IMR-90 (cell line): Measurements from ENCODE around the gene FOXC2. TPM values are rescaled to one million over a fixed set of nuclear protein-coding genes. Genes with fewer than 3 reads are reported as not detected.

ENCODE experiments used
- ATAC-seq: fragments of 200-7000 bp; cut with Tn5 transposase; 2 replicates; pipeline ENCODE4 v1.9.1; 2020; ENCODE audit warnings: low read depth, mild to moderate bottlenecking, moderate library complexity
- BruUV-seq: library from RNA; stranded (reverse); fragments of 400-500 nt; replicated peaks from 2 replicates; lab custom pipeline; 2021; lab: Mats Ljungman, UMichigan
- CTCF ChIA-PET: fragments of 300-600 bp; formaldehyde crosslinking; extraction: SDS; loops from one replicate; lab custom pipeline; 2021; ENCODE audit warnings: antibody characterized with exemption; lab: Yijun Ruan, JAX
- POLR2A ChIA-PET: fragments of 300-600 bp; sonication (Branson Sonifier 250); formaldehyde crosslinking; loops from one replicate; lab custom pipeline; 2022; ENCODE audit warnings: antibody characterized with exemption; ENCODE audit not compliant: unreplicated experiment; lab: Charles Lee
- DNase-seq: peaks from one replicate; pipeline ENCODE4 v3.0.0; 2013
- H2AFZ ChIP-seq: replicated peaks from 2 replicates; pipeline ENCODE3; 2013; ENCODE audit warnings: low read length, mild to moderate bottlenecking; ENCODE audit not compliant: poor library complexity
- H2AK5ac ChIP-seq: 2 replicates; pipeline ENCODE4 v1.6.1; 2013; ENCODE audit warnings: low read depth, low read length, inconsistent platforms
- H2AK9ac ChIP-seq: replicated peaks from 2 replicates; pipeline ENCODE3; 2013; ENCODE audit warnings: mild to moderate bottlenecking, low read depth, low read length, moderate library complexity; ENCODE audit not compliant: poor library complexity
- H2BK120ac ChIP-seq: 2 replicates; pipeline ENCODE4 v1.6.1; 2013; ENCODE audit warnings: low read depth, low read length, inconsistent platforms
- H2BK15ac ChIP-seq: 3 replicates; pipeline ENCODE4 v1.6.1; 2013; ENCODE audit warnings: low read depth, low read length, inconsistent platforms
- H2BK20ac ChIP-seq: 2 replicates; pipeline ENCODE4 v1.6.1; 2013; ENCODE audit warnings: low read depth, mild to moderate bottlenecking, inconsistent platforms, low read length, moderate library complexity
- H2BK5ac ChIP-seq: 2 replicates; pipeline ENCODE4 v1.6.1; 2013; ENCODE audit warnings: mild to moderate bottlenecking, low read depth, low read length, inconsistent platforms; ENCODE audit not compliant: poor library complexity, severe bottlenecking
- H3K14ac ChIP-seq: replicated peaks from 2 replicates; pipeline ENCODE4 v1.6.1; 2013; ENCODE audit warnings: low read depth, low read length, inconsistent platforms
- H3K18ac ChIP-seq: 2 replicates; pipeline ENCODE4 v1.6.1; 2013; ENCODE audit warnings: low read depth, low read length, control low read depth
- H3K23ac ChIP-seq: 2 replicates; pipeline ENCODE4 v1.6.1; 2013; ENCODE audit warnings: low read depth, low read length, inconsistent platforms
- H3K27ac ChIP-seq: 2 replicates; pipeline ENCODE4 v1.5.1; 2013; ENCODE audit warnings: mild to moderate bottlenecking, control low read depth, low read length; ENCODE audit not compliant: insufficient read depth
- H3K27me3 ChIP-seq: 2 replicates; pipeline ENCODE4 v1.6.1; 2013; ENCODE audit warnings: low read length; ENCODE audit not compliant: control insufficient read depth, insufficient read depth
- H3K36me3 ChIP-seq: 2 replicates; pipeline ENCODE4 v1.6.1; 2013; ENCODE audit warnings: low read length, mixed read lengths; ENCODE audit not compliant: control insufficient read depth, insufficient read depth
- H3K4ac ChIP-seq: 2 replicates; pipeline ENCODE4 v1.6.1; 2013; ENCODE audit warnings: low read depth, low read length, inconsistent platforms
- H3K4me1 ChIP-seq: 2 replicates; pipeline ENCODE4 v1.6.1; 2013; ENCODE audit warnings: low read length, mixed read lengths; ENCODE audit not compliant: control insufficient read depth, insufficient read depth
- H3K4me2 ChIP-seq: 2 replicates; pipeline ENCODE4 v1.6.1; 2013; ENCODE audit warnings: low read depth, mild to moderate bottlenecking, control low read depth, low read length, moderate library complexity
- H3K4me3 ChIP-seq: 2 replicates; pipeline ENCODE4 v1.5.1; 2013; ENCODE audit warnings: low read depth, mild to moderate bottlenecking, control low read depth, low read length, moderate library complexity; ENCODE audit not compliant: insufficient read depth
- H3K56ac ChIP-seq: 2 replicates; pipeline ENCODE4 v1.6.1; 2013; ENCODE audit warnings: low read length, inconsistent platforms; ENCODE audit not compliant: insufficient read depth; ENCODE audit errors: extremely low read depth
- H3K79me1 ChIP-seq, 2 experiments: 2 replicates each; pipeline ENCODE4 v1.6.1; 2013; ENCODE audit warnings: low read length in 2 of 2, inconsistent platforms in 1 of 2, low read depth in 1 of 2
- H3K9ac ChIP-seq: 2 replicates; pipeline ENCODE4 v1.6.1; 2013; ENCODE audit warnings: low read depth, low read length, control low read depth
- H3K9me1 ChIP-seq: 2 replicates; pipeline ENCODE4 v1.6.1; 2013; ENCODE audit warnings: low read length, inconsistent platforms; ENCODE audit not compliant: insufficient read depth
- H3K9me3 ChIP-seq: 2 replicates; pipeline ENCODE4 v1.6.1; 2013; ENCODE audit warnings: low read length; ENCODE audit not compliant: control insufficient read depth, insufficient read depth
- H4K20me1 ChIP-seq: 2 replicates; pipeline ENCODE4 v1.6.1; 2013; ENCODE audit warnings: low read length, inconsistent platforms; ENCODE audit not compliant: insufficient read depth
- H4K5ac ChIP-seq: 2 replicates; pipeline ENCODE4 v1.6.1; 2013; ENCODE audit warnings: mild to moderate bottlenecking, low read depth, low read length, control low read depth
- H4K8ac ChIP-seq, 2 experiments: 2 replicates each; pipeline ENCODE4 v1.6.1; 2013; ENCODE audit warnings: low read depth in 2 of 2, low read length in 2 of 2, control low read depth in 1 of 2, inconsistent platforms in 1 of 2
- H4K91ac ChIP-seq: 2 replicates; pipeline ENCODE4 v1.6.1; 2013; ENCODE audit warnings: low read depth, low read length, inconsistent platforms; ENCODE audit not compliant: insufficient read depth
- BHLHE40 ChIP-seq: fragments of 150-350 bp; IDR thresholded peaks from 2 replicates; pipeline ENCODE4 v1.6.1; 2016; ENCODE audit warnings: mild to moderate bottlenecking, low read depth, low read length
- CEBPB ChIP-seq: IDR thresholded peaks from 2 replicates; pipeline ENCODE4 v1.6.1; 2012; ENCODE audit warnings: low read depth, low read length, improper control_type of control experiment
- CHD1 ChIP-seq: IDR thresholded peaks from 2 replicates; pipeline ENCODE4 v1.6.1; 2012; ENCODE audit warnings: low read depth, low read length, improper control_type of control experiment
- CTCF ChIP-seq: conservative IDR thresholded peaks from 2 replicates; pipeline ENCODE4 v1.5.1; 2012; ENCODE audit warnings: mild to moderate bottlenecking, low read depth, low read length, improper control_type of control experiment
- ELK1 ChIP-seq: fragments of 150-350 bp; IDR thresholded peaks from 2 replicates; pipeline ENCODE4 v1.6.1; 2016; ENCODE audit warnings: low read depth, mild to moderate bottlenecking, low read length, moderate library complexity, borderline replicate concordance
- MAFK ChIP-seq: IDR thresholded peaks from 2 replicates; pipeline ENCODE4 v1.6.1; 2012; ENCODE audit warnings: low read depth, low read length, improper control_type of control experiment
- MXI1 ChIP-seq: IDR thresholded peaks from 2 replicates; pipeline ENCODE4 v1.6.1; 2012; ENCODE audit warnings: low read depth, mild to moderate bottlenecking, low read length, moderate library complexity, borderline replicate concordance
- NFE2L2 ChIP-seq: fragments of 150-350 bp; IDR thresholded peaks from 2 replicates; pipeline ENCODE4 v1.6.1; 2016; ENCODE audit warnings: low read depth, mild to moderate bottlenecking, low read length
- POLR2A ChIP-seq: IDR thresholded peaks from 2 replicates; pipeline ENCODE4 v1.6.1; 2012; ENCODE audit warnings: mild to moderate bottlenecking, low read depth, low read length
- RAD21 ChIP-seq: IDR thresholded peaks from 2 replicates; pipeline ENCODE4 v1.6.1; 2012; ENCODE audit warnings: low read length, improper control_type of control experiment
- RCOR1 ChIP-seq: IDR thresholded peaks from 2 replicates; pipeline ENCODE4 v1.6.1; 2012; ENCODE audit warnings: mild to moderate bottlenecking, low read length, improper control_type of control experiment; ENCODE audit not compliant: insufficient replicate concordance
- RFX5 ChIP-seq: IDR thresholded peaks from 2 replicates; pipeline ENCODE4 v1.8.0; 2012; ENCODE audit warnings: low read depth, mild to moderate bottlenecking, low read length, moderate library complexity
- SMC3 ChIP-seq: fragments of 150-350 bp; IDR thresholded peaks from 2 replicates; pipeline ENCODE4 v1.6.1; 2016; ENCODE audit warnings: low read depth, mild to moderate bottlenecking, antibody characterized with exemption, low read length, moderate library complexity
- USF2 ChIP-seq: fragments of 150-350 bp; IDR thresholded peaks from 2 replicates; pipeline ENCODE4 v1.6.1; 2017; ENCODE audit warnings: mild to moderate bottlenecking, antibody characterized with exemption, low read length, low read depth
- WGBS, 2 experiments: methylation state at CpG; one replicate each; pipeline versions ENCODE4 v1.1.5 to v1.1.7; 2013; ENCODE audit warnings: missing lambda C conversion rate in 2 of 2; ENCODE audit not compliant: insufficient read length in 1 of 2; ENCODE audit errors: extremely low coverage in 2 of 2; 5-methylcytosine and 5-hydroxymethylcytosine counted together
- dilution Hi-C: fragments of 300-500 bp; cut with HindIII; formaldehyde crosslinking; loops from one replicate; pipeline ENCODE4 v1.14.3; 2018; ENCODE audit warnings: low sequenced_read_pairs; ENCODE audit not compliant: unreplicated experiment
- in situ Hi-C: fragments of 300-500 bp; cut with MboI; formaldehyde crosslinking; loops from 3 replicates; pipeline ENCODE4 v1.14.3; 2019; ENCODE audit warnings: low sequenced_read_pairs, inconsistent platforms, mixed read lengths
- intact Hi-C: fragments of 100-400 bp; cut with micrococcal nuclease; formaldehyde crosslinking; loops from 2 replicates; pipeline ENCODE4 v1.10.0; 2022
- polyA plus RNA-seq, 3 experiments: library from polyadenylated mRNA; depleted of rRNA; stranded (reverse); fragments of >200 nt; gene quantifications; 2 replicates each; pipeline ENCODE4 v1.2.3, GENCODE V29; 2012; ENCODE audit warnings: low replicate concordance in 1 of 3
- total RNA-seq: library from RNA; depleted of rRNA; stranded (reverse); fragments of >200 nt; gene quantifications from 2 replicates; pipeline ENCODE4 v1.2.3, GENCODE V29; 2012

Gene FOXC2
- total and polyA plus RNA-seq, 2 of the 4 experiments (the other 2 are of a cell fraction), result 0.90 to 6.4 TPM

GRCh38 chr16:86573646-86574508, 7.2 kb downstream of the FOXC2 start:
- Histone ChIP-seq H3K4me3 (no peak overlapping the region), H3K36me3 (no peaks in the 10 kb centered on the region), H3K9me1 (peaks cover 12% of the 10 kb centered on the region), H3K27ac (no peak overlapping the region), H3K79me1 (peaks cover 20 to 54% of the 10 kb centered on the region in 2 experiments), H3K27me3 (no peaks in the 10 kb centered on the region), H4K20me1 (0 out of 2 replicates have a peak, but pooled peaks cover 11% of the 10 kb centered on the region), H4K8ac (no peak overlapping the region), H3K18ac (no peak overlapping the region), H3K9me3 (no peaks in the 10 kb centered on the region), H3K4me2 (no peak overlapping the region), H2BK15ac (no peak overlapping the region), H2BK120ac (0 out of 2 replicates have a peak overlapping the region, but pooled peaks have one; percentile 3), H2BK20ac (peak overlapping the region; percentile 21; the same call in 1 of the 2 replicates), H2AK5ac (no peak overlapping the region), H2AK9ac (no peak overlapping the region), H3K56ac (no peak overlapping the region), H3K9ac (no peak overlapping the region), H2BK5ac (no peak overlapping the region), H3K4ac (0 out of 2 replicates have a peak overlapping the region, but pooled peaks have one; percentile 19), H2AFZ (no peak overlapping the region), H3K4me1 (peaks cover 16% of the 10 kb centered on the region), H3K23ac (0 out of 2 replicates have a peak overlapping the region, but pooled peaks have one; percentile 48), H3K14ac (no peak overlapping the region), H4K5ac (no peak overlapping the region), H4K91ac (no peak overlapping the region)
- dilution Hi-C loops, result no loop called here
- DNase-seq (no peak), ATAC-seq (no peak)
- WGBS, 2 experiments, result 92% methylated on average over 9 of the region's 13 CpGs; no CpG with 5 or more reads in 1 of the 2 experiments
- BruUV-seq, result no TSS peak
- in situ Hi-C loops, result no loop called here
- ChIA-PET POLR2A (no interaction called here), CTCF (interaction anchor here (1.0 kb wide), 1 partner anchor 489 kb away, joined by 3 read pairs; no protein-coding TSS in a partner anchor)
- intact Hi-C loops, result loop anchor here (2.0 kb wide), 2 partner anchors 351 to 487 kb away; no protein-coding TSS in a partner anchor
- TF ChIP-seq POLR2A, result no peak
- TF ChIP-seq CTCF, result no peak
- no peak for TF ChIP-seq USF2
- TF ChIP-seq SMC3, result no peak
- no peak for TF ChIP-seq BHLHE40
- no peak for TF ChIP-seq RFX5
- no peak for TF ChIP-seq CEBPB
- no peak for TF ChIP-seq MXI1
- TF ChIP-seq RAD21, result no peak
- TF ChIP-seq ELK1, result no peak
- no peak for TF ChIP-seq CHD1
- no peak for TF ChIP-seq RCOR1
- no peak for TF ChIP-seq NFE2L2
- no peak for TF ChIP-seq MAFK
